Osteocyte (in vitro differentiated cells): Measurements from ENCODE around the gene C1orf74. TPM values are rescaled to one million over a fixed set of nuclear protein-coding genes. Genes with fewer than 3 reads are reported as not detected.

Experiments
- DNase-seq: peaks from one replicate; pipeline ENCODE4 v3.0.0; 2021; ENCODE audit warnings: mixed read lengths; ENCODE audit not compliant: unreplicated experiment; ENCODE audit errors: extremely low spot score
- H3K27ac Mint-ChIP-seq: one replicate; pipeline ENCODE4 v1.8.0; 2021; ENCODE audit warnings: mild to moderate bottlenecking, mixed read lengths; ENCODE audit not compliant: unreplicated experiment
- H3K27me3 Mint-ChIP-seq: one replicate; pipeline ENCODE4 v1.8.0; 2021; ENCODE audit warnings: mixed read lengths; ENCODE audit not compliant: unreplicated experiment
- H3K36me3 Mint-ChIP-seq: one replicate; pipeline ENCODE4 v1.8.0; 2021; ENCODE audit warnings: mixed read lengths; ENCODE audit not compliant: unreplicated experiment
- H3K4me1 Mint-ChIP-seq: one replicate; pipeline ENCODE4 v1.8.0; 2021; ENCODE audit warnings: mixed read lengths; ENCODE audit not compliant: unreplicated experiment
- H3K4me3 Mint-ChIP-seq: one replicate; pipeline ENCODE4 v1.8.0; 2021; ENCODE audit warnings: mild to moderate bottlenecking, moderate library complexity, mixed read lengths; ENCODE audit not compliant: unreplicated experiment
- H3K9me3 Mint-ChIP-seq: one replicate; pipeline ENCODE4 v1.8.0; 2021; ENCODE audit warnings: mixed read lengths; ENCODE audit not compliant: unreplicated experiment
- total RNA-seq: library from RNA; stranded (reverse); gene quantifications from 2 replicates; pipeline ENCODE4 v1.2.1, GENCODE V29; 2021
- TF ChIP-seq, protein P1 (sequence below): fragments of 200-600 bp; sonication (generic); IDR thresholded peaks from 2 replicates; pipeline ENCODE4 v1.5.0; 2021; ENCODE audit warnings: antibody characterized with exemption, mild to moderate bottlenecking, moderate library complexity

The C1orf74 gene
- total RNA-seq, 1 donor from 2014 or later = 1.6 TPM

- TF ChIP-seq, protein P1, sequence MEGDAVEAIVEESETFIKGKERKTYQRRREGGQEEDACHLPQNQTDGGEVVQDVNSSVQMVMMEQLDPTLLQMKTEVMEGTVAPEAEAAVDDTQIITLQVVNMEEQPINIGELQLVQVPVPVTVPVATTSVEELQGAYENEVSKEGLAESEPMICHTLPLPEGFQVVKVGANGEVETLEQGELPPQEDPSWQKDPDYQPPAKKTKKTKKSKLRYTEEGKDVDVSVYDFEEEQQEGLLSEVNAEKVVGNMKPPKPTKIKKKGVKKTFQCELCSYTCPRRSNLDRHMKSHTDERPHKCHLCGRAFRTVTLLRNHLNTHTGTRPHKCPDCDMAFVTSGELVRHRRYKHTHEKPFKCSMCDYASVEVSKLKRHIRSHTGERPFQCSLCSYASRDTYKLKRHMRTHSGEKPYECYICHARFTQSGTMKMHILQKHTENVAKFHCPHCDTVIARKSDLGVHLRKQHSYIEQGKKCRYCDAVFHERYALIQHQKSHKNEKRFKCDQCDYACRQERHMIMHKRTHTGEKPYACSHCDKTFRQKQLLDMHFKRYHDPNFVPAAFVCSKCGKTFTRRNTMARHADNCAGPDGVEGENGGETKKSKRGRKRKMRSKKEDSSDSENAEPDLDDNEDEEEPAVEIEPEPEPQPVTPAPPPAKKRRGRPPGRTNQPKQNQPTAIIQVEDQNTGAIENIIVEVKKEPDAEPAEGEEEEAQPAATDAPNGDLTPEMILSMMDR = no peak
- Mint-ChIP-seq H3K27ac (no peak overlapping the region), H3K4me1 (no peaks in the 10 kb centered on the region), H3K27me3 (peaks cover 79% of the 10 kb centered on the region), H3K9me3 (no peaks in the 10 kb centered on the region), H3K36me3 (no peaks in the 10 kb centered on the region), H3K4me3 (no peak overlapping the region)
- DNase-seq = no peak
Measured at GRCh38 chr1:209790286-209791193, 6.2 kb upstream of the C1orf74 start.

DNA sequence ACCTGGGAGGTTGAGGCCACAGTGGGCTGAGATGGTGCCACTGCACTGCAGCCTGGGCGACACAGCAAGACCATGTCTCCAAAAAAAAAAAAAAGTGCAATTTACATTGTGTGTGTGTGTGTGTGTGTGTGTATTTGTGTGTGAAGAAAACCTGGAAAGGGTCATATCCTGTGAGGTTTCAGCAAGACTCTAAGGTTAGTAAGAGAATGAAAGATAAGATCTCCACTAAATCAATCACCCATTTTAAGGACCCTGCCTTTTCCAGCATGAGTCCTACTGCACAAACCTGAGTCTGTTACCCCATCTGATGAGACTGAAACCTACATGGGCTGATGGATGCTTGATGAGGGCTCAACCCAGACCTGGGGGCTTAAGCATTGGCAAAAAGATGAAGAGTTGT is 4.9 kb upstream of the C1orf74 start:
- Mint-ChIP-seq H3K9me3 (no peaks in the 10 kb centered on the region), H3K36me3 (no peaks in the 10 kb centered on the region), H3K4me1 (peaks cover 5% of the 10 kb centered on the region), H3K27ac (no peak overlapping the region), H3K4me3 (no peak overlapping the region), H3K27me3 (peaks cover 66% of the 10 kb centered on the region)
- TF ChIP-seq, protein P1 = no peak
- DNase-seq = no peak

- H3K9me3 Mint-ChIP-seq = no peaks in the 10 kb centered on the region
- TF ChIP-seq, protein P1 = no peak
- peaks cover 53% of the 10 kb centered on the region for H3K27me3 Mint-ChIP-seq
- no peak overlapping the region for H3K27ac Mint-ChIP-seq
- H3K4me1 Mint-ChIP-seq = peaks cover 12% of the 10 kb centered on the region
- no peak for DNase-seq
- H3K4me3 Mint-ChIP-seq = no peak overlapping the region
- no peaks in the 10 kb centered on the region for H3K36me3 Mint-ChIP-seq
Measured at GRCh38 chr1:209787551-209787950, 3.2 kb upstream of the C1orf74 start.

DNA sequence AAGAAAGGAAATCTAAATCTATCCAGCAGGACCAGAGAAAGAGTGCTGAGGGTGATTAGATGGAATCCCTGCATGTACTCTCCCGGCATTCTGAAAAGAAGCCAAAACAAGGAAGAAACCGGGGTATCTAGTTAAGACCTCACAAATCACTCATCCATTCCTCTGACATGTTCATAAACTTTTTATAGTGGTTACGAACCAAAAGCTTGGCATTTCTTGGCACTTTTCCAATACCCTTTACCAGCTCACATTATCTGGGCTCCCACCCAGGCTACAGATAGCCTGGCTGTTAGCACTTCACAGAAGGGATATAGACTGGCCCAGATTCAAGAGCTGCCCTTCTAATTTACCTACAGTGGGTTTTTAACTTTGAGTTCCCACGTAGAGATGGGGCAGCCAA is 1.8 kb upstream of the C1orf74 start:
- Mint-ChIP-seq H3K27me3 (peaks cover 40% of the 10 kb centered on the region), H3K4me3 (no peak overlapping the region), H3K36me3 (no peaks in the 10 kb centered on the region), H3K4me1 (peaks cover 12% of the 10 kb centered on the region), H3K9me3 (no peaks in the 10 kb centered on the region), H3K27ac (no peak overlapping the region)
- TF ChIP-seq, protein P1 = no peak
- DNase-seq = no peak

DNA sequence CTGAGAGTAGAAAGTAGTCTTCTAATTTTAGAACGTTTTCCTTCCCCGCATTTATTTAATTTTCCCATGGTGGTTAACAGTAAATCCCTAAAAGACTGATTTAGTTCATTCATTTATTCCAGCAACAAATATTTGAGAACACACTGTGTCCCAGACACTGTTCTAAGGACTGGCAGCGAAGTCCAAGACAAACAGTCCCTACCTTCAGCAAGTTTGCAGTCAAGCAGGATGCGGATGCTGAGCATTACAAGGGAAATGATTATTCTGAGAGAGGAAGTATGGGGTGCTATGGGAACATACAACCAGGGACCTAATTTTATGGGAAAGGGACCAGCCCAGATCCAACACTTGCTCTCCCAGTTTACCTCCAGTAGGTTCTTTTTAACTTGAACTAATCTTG is 1.2 kb upstream of the C1orf74 start:
- DNase-seq = no peak
- no peaks in the 10 kb centered on the region for H3K36me3 Mint-ChIP-seq
- H3K9me3 Mint-ChIP-seq = no peaks in the 10 kb centered on the region
- TF ChIP-seq, protein P1 = no peak
- no peak overlapping the region for H3K4me3 Mint-ChIP-seq
- peaks cover 34% of the 10 kb centered on the region for H3K27me3 Mint-ChIP-seq
- H3K27ac Mint-ChIP-seq = no peak overlapping the region
- H3K4me1 Mint-ChIP-seq = peaks cover 12% of the 10 kb centered on the region
